ENCODE measurements around the gene SNAP23.

The SNAP23 gene

DNA sequence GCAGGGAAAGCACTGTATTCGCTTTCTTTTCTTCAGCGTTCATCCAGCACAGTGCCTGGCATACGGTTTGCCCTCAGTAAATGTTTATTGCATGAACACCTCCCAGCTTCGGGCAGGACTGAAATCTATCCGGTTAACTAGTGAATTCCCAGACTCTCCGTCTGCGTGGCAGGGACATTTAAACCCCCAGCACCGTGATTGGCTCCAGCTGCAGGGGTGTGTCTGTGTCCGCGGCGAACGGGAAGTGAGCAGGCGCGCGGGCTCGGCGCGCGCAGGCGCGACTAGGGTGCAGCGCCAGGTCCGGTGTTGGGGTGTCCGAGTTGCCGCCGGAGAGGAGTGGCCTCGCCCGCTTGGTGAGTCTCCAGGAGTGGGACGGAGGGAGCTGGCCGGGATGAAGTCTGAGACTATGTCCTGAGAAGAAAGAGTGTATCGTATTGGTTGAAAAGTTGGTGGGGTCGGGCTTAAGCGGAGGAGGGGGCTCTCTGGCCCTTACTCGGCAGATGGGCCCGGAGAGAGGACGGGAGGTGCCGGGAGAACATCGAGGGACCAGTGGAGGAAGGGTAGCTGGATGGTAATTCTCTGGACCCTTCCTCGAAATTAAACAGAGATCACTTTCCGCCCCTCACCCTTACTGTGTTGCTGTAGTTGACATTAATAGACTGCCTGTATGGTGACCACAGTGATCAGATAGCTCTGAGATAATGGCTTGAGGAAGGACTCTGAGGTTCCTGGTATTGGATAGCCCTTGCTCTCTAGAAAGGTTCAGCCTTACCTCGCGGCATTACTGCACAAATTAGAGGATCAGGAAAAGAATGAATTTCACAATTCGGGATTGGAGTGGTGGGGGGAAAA lies at the start of gene SNAP23:
SNAP23 (plus strand) TSS at position 274 of the 852 bp plus-strand sequence. CDS start 16,213 bp downstream, outside the sequence.
- H3K4me3 ChIP-seq (ENCODE audit: low read depth, low read length), result peak within 1 kb of the TSS; percentile 95

DNA sequence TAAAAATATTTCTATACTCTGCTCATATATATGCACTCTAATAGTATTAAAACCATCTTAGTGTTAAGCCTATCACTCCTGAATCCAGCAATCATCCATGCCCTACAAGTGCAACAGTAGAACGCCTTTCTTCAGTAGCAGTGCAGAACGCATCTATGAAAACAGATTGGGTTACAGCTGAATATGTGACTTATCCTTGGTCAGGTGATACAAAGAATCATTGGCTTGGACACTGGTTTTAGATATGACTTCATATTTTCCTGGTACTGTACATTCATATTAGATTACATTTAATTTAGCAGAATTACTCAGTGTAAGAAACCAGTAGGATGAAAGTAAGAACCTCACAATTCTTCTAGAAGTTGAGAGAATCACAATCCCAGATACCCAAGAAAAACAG lies 47.8 kb upstream of the SNAP23 start:
- Histone ChIP-seq H3K4me3 (ENCODE audit: low read depth, low read length) (no peak overlapping the region), H3K36me3 (ENCODE audit: insufficient read depth, low read length) (peaks cover 57% of the 10 kb centered on the region), H3K27ac (ENCODE audit: low read depth, low read length) (no peak overlapping the region), H2AFZ (ENCODE audit: low read length, unreplicated experiment) (no peak overlapping the region), H3K79me2 (ENCODE audit: control insufficient read depth, insufficient read depth, low read length, unreplicated experiment) (peaks cover 3% of the 10 kb centered on the region), H3K27me3 (ENCODE audit: insufficient read depth, low read length) (no peaks in the 10 kb centered on the region), H3K4me1 (ENCODE audit: control insufficient read depth, insufficient read depth, low read length, unreplicated experiment) (no peaks in the 10 kb centered on the region)

More for the DNA sequence above, at the start of gene SNAP23:
- H3K27ac ChIP-seq (ENCODE audit: low read depth, low read length), result peak within 1 kb of the TSS; percentile 77
- H3K27me3 ChIP-seq (ENCODE audit: insufficient read depth, low read length), result no peaks in the 10 kb centered on the region
- peaks cover 50% of the 10 kb centered on the region for H3K4me1 ChIP-seq (ENCODE audit: control insufficient read depth, insufficient read depth, low read length, unreplicated experiment)
- peak within 1 kb of the TSS; percentile 71 for H2AFZ ChIP-seq (ENCODE audit: low read length, unreplicated experiment)
- H3K36me3 ChIP-seq (ENCODE audit: insufficient read depth, low read length), result no peaks in the 10 kb centered on the region
- peaks cover 41% of the 10 kb centered on the region for H3K79me2 ChIP-seq (ENCODE audit: control insufficient read depth, insufficient read depth, low read length, unreplicated experiment)

DNA sequence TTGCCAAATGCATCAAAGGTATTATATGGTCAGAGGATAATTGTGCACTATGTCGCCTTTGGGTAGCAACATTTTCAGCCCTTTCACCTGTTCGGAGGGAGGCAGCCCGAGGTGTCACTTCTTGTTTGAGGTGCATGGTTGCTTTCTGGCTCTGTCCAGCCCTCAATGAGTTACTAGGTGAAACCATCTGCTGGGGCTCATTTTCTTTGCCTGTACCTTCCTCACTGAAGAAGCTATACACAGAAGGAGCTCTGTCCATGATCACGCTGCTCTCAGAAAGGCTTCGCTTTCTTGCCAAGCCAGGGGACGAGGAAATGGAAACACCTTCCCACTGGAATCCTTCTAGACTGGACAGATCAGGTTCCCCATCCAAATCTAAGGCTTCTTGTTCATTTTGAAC lies 47.2 kb upstream of the SNAP23 start:
- H3K27me3 ChIP-seq (ENCODE audit: insufficient read depth, low read length), result no peaks in the 10 kb centered on the region
- no peak overlapping the region for H2AFZ ChIP-seq (ENCODE audit: low read length, unreplicated experiment)
- H3K79me2 ChIP-seq (ENCODE audit: control insufficient read depth, insufficient read depth, low read length, unreplicated experiment), result peaks cover 3% of the 10 kb centered on the region
- no peaks in the 10 kb centered on the region for H3K4me1 ChIP-seq (ENCODE audit: control insufficient read depth, insufficient read depth, low read length, unreplicated experiment)
- peaks cover 57% of the 10 kb centered on the region for H3K36me3 ChIP-seq (ENCODE audit: insufficient read depth, low read length)
- no peak overlapping the region for H3K4me3 ChIP-seq (ENCODE audit: low read depth, low read length)
- H3K27ac ChIP-seq (ENCODE audit: low read depth, low read length), result no peak overlapping the region

DNA sequence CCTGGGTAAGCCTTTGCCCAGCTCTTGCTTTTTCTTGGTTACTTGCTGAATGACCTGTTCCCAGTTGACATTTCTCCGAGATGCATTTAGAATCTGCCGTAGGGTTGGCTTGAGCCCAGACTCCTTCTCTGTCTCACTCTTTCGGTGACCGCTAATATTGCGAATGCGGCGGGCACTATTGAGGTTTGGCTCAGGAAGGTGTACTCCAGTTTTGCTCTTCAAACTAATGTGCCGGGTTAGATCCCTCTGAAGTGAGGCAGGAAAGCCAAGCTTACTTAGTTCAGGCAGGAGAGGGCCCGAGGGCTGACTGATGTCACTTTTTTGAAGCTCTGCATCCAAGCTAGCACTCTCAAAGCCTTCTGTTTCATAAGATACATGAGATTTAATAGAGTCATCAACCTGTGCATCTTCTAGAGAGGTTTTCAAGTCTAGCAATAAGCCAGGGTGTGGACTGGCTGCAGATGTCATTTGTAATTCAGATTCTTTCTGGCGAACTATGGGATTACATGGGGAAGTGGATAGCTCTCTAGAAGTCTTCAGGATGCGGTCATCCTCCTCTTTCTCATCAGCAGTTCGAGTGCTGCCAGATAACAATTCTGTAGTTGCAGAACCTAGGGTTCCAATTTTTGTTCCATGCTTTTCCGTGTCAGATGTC lies 45.5 kb upstream of the SNAP23 start:
- H3K36me3 ChIP-seq (ENCODE audit: insufficient read depth, low read length), result peaks cover 58% of the 10 kb centered on the region
- no peaks in the 10 kb centered on the region for H3K27me3 ChIP-seq (ENCODE audit: insufficient read depth, low read length)

DNA sequence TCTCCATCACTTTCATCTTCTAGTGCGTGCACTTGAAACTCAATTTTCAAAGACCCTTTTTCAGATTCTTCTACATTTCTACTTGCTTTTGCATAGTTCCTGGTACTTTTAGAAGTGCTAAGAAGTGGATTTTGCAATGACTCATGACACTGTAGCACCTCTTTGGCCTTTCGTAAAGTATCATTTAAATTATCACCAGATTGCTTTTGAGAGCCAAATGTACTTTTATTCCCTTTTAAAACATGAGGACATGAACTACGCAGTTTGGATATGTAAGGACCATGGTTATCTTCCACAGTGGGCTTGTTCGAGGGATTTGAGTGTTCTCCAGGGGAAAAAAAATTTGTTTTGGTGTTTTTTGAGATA lies 45.0 kb upstream of the SNAP23 start:
- Histone ChIP-seq H3K36me3 (ENCODE audit: insufficient read depth, low read length) (peaks cover 57% of the 10 kb centered on the region), H3K4me1 (ENCODE audit: control insufficient read depth, insufficient read depth, low read length, unreplicated experiment) (peaks cover 2% of the 10 kb centered on the region), H3K4me3 (ENCODE audit: low read depth, low read length) (no peak overlapping the region), H3K27ac (ENCODE audit: low read depth, low read length) (no peak overlapping the region), H2AFZ (ENCODE audit: low read length, unreplicated experiment) (no peak overlapping the region), H3K79me2 (ENCODE audit: control insufficient read depth, insufficient read depth, low read length, unreplicated experiment) (peaks cover 3% of the 10 kb centered on the region), H3K27me3 (ENCODE audit: insufficient read depth, low read length) (no peaks in the 10 kb centered on the region)

More for the DNA sequence above, 45.5 kb upstream of the SNAP23 start:
- peaks cover 3% of the 10 kb centered on the region for H3K79me2 ChIP-seq (ENCODE audit: control insufficient read depth, insufficient read depth, low read length, unreplicated experiment)
- H2AFZ ChIP-seq (ENCODE audit: low read length, unreplicated experiment), result no peak overlapping the region
- H3K27ac ChIP-seq (ENCODE audit: low read depth, low read length), result no peak overlapping the region
- no peaks in the 10 kb centered on the region for H3K4me1 ChIP-seq (ENCODE audit: control insufficient read depth, insufficient read depth, low read length, unreplicated experiment)
- H3K4me3 ChIP-seq (ENCODE audit: low read depth, low read length), result no peak overlapping the region

DNA sequence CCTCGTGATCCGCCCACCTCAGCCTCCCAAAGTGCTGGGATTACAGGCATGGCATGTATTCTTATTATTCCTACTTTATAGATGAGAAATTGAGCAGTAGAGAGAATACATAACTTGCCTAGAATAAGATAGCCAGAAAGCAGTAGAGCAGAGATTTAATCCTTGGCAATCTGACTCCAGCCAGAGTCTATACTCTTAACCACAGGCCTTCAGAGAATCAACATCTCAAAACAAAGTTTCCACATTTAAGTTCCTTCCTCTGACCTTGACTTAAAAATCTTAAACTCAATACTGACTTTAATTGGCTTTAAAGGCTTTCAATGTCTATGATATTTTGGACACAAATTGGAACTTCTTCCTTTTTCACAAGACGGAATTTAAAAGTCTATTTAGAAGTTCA lies 41.6 kb upstream of the SNAP23 start:
- H2AFZ ChIP-seq (ENCODE audit: low read length, unreplicated experiment), result no peak overlapping the region
- no peak overlapping the region for H3K27ac ChIP-seq (ENCODE audit: low read depth, low read length)
- H3K36me3 ChIP-seq (ENCODE audit: insufficient read depth, low read length), result peaks cover 27% of the 10 kb centered on the region
- H3K27me3 ChIP-seq (ENCODE audit: insufficient read depth, low read length), result no peaks in the 10 kb centered on the region
- no peak overlapping the region for H3K4me3 ChIP-seq (ENCODE audit: low read depth, low read length)
- peaks cover 34% of the 10 kb centered on the region for H3K4me1 ChIP-seq (ENCODE audit: control insufficient read depth, insufficient read depth, low read length, unreplicated experiment)
- H3K79me2 ChIP-seq (ENCODE audit: control insufficient read depth, insufficient read depth, low read length, unreplicated experiment), result peaks cover 8% of the 10 kb centered on the region

DNA sequence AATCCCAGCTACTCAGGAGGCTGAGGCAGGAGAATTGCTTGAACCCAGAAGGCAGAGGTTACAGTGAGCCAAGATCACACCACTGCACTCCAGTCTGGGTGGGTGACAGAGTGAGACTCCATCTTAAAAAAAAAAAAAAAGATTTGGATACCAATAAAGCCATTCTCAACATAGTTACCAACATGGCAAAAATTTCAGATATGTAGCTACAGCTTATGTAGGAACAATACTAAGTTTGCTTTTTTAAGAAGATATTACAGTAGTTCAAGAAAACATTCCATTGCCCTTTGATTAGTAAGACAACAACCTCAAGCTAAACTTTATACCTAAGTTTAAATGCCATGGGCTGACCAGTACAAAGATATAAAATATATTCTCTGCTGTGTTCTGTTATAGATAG lies 38.9 kb upstream of the SNAP23 start:
- peaks cover 8% of the 10 kb centered on the region for H3K36me3 ChIP-seq (ENCODE audit: insufficient read depth, low read length)
- H3K27me3 ChIP-seq (ENCODE audit: insufficient read depth, low read length), result no peaks in the 10 kb centered on the region
- peaks cover 13% of the 10 kb centered on the region for H3K79me2 ChIP-seq (ENCODE audit: control insufficient read depth, insufficient read depth, low read length, unreplicated experiment)
- H3K4me3 ChIP-seq (ENCODE audit: low read depth, low read length), result peak overlapping the region; percentile 61
- peaks cover 36% of the 10 kb centered on the region for H3K4me1 ChIP-seq (ENCODE audit: control insufficient read depth, insufficient read depth, low read length, unreplicated experiment)
- H3K27ac ChIP-seq (ENCODE audit: low read depth, low read length), result peak overlapping the region; percentile 97
- no peak overlapping the region for H2AFZ ChIP-seq (ENCODE audit: low read length, unreplicated experiment)

DNA sequence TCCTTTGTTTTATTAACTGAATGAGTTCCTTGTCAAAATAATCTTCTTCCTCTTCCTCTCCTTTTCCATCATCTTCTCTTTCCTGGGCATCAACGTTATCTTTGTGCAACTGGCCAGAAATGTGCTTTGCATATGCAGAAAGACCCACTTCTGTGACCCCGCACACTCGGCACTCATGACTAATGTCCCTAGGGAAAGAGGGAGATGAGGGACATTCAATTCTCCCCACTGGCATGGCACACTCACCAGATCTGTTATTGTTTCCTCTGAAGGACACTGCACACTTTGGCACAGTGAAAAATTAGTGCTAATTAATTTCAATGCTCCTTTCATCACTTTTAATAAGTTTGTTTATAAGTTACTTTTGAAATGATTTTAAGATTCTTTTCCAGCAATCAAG lies 38.5 kb upstream of the SNAP23 start:
- Histone ChIP-seq H3K79me2 (ENCODE audit: control insufficient read depth, insufficient read depth, low read length, unreplicated experiment) (peaks cover 13% of the 10 kb centered on the region), H3K4me1 (ENCODE audit: control insufficient read depth, insufficient read depth, low read length, unreplicated experiment) (peaks cover 36% of the 10 kb centered on the region), H3K27ac (ENCODE audit: low read depth, low read length) (peak overlapping the region; percentile 97), H3K4me3 (ENCODE audit: low read depth, low read length) (peak overlapping the region; percentile 61), H3K36me3 (ENCODE audit: insufficient read depth, low read length) (peaks cover 5% of the 10 kb centered on the region), H3K27me3 (ENCODE audit: insufficient read depth, low read length) (no peaks in the 10 kb centered on the region), H2AFZ (ENCODE audit: low read length, unreplicated experiment) (peak overlapping the region; percentile 4)

DNA sequence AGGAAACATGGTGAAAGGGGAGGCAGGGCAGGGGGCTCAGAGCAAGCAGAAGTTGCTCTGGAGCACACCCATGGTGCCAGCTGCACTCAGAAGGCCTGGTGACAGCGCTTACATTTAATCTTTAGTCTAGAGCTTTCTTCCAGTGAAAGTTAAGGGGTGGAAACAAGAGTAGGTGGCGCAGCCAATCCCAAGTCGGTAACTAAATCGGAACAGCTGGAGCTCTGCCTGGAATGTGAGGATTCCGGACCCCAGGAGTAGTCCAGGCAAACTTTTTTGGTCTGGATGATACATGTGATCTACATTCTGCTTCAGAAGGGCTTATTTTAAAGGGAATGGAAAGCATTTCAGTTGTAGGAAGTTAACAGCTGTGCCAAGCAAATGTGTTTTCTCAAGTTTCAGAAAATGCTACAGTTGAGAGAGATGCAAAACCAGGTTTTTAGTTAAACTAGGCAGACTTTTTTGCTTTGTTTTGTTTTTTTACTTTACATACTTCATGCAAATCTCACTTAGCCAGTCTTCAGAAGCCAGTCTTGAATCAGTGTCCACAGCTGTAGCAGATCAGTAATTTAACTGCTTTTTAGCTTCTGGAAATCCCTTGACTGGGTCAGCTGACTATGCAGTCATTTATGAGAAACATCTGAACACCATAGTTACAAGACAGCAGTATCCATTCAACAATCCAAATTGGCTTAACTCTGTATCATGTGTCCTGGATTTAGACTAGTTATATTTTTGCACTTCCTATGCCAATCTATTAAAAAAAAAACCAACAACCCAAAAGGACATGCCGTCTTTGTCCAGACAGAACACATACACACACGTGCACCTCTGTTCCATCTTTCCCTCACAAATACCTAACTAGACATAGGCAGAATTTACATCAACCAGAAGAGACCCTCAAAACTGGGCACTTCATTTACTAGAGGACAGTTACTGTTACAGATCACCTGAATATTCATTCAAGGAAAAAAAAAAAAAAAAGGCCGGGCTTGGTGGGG lies 37.7 kb upstream of the SNAP23 start:
- Histone ChIP-seq H3K36me3 (ENCODE audit: insufficient read depth, low read length) (peaks cover 5% of the 10 kb centered on the region), H2AFZ (ENCODE audit: low read length, unreplicated experiment) (peak overlapping the region; percentile 4), H3K4me3 (ENCODE audit: low read depth, low read length) (peak overlapping the region; percentile 61), H3K27me3 (ENCODE audit: insufficient read depth, low read length) (no peaks in the 10 kb centered on the region), H3K79me2 (ENCODE audit: control insufficient read depth, insufficient read depth, low read length, unreplicated experiment) (peaks cover 13% of the 10 kb centered on the region), H3K4me1 (ENCODE audit: control insufficient read depth, insufficient read depth, low read length, unreplicated experiment) (peaks cover 36% of the 10 kb centered on the region), H3K27ac (ENCODE audit: low read depth, low read length) (peak overlapping the region; percentile 97)

DNA sequence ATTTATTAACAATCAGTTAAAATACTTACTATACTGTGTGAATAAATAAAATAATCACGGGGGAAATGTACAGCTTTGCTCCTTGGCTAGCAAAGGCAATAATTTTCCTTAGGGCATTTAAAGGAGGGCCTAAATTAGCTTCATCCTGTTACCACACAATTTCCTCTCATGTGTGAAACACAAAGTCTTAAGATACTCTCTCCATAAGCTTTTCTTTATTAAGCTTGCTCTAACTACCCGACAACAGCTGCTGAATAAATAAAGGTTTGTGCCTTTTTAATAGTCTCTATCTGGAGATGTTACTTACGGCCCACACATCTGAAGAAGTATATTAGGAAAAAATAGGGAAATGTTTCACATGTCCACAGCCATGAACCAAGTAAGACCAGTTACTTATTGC lies 34.2 kb upstream of the SNAP23 start:
- Histone ChIP-seq H2AFZ (ENCODE audit: low read length, unreplicated experiment) (no peak overlapping the region), H3K79me2 (ENCODE audit: control insufficient read depth, insufficient read depth, low read length, unreplicated experiment) (peaks cover 15% of the 10 kb centered on the region), H3K27me3 (ENCODE audit: insufficient read depth, low read length) (no peaks in the 10 kb centered on the region), H3K36me3 (ENCODE audit: insufficient read depth, low read length) (peaks cover 10% of the 10 kb centered on the region; the same call in 1 of the 2 replicates), H3K27ac (ENCODE audit: low read depth, low read length) (no peak overlapping the region), H3K4me3 (ENCODE audit: low read depth, low read length) (no peak overlapping the region), H3K4me1 (ENCODE audit: control insufficient read depth, insufficient read depth, low read length, unreplicated experiment) (peaks cover 26% of the 10 kb centered on the region)

Measured in ACC112 (cell line).